K562 (cell line): Measurements from ENCODE around the gene EIF1. TPM values are rescaled to one million over a fixed set of nuclear protein-coding genes. Genes with fewer than 3 reads are reported as not detected.

Source experiments
- ATAC-seq: fragments of 200-7000 bp; cut with Tn5 transposase; 3 replicates; pipeline ENCODE4 v1.9.1; 2020; ENCODE audit warnings: moderate library complexity
- BruUV-seq: library from RNA; stranded (reverse); fragments of 400-500 nt; replicated peaks from 2 replicates; lab custom pipeline; 2021; lab: Mats Ljungman, UMichigan
- CTCF ChIA-PET: fragments of 300-600 bp; formaldehyde crosslinking; extraction: SDS; loops from one replicate; lab custom pipeline; 2021; ENCODE audit warnings: low intra/inter-chr PET ratio; lab: Yijun Ruan, JAX
- POLR2A ChIA-PET: fragments of 300-600, 350-650 bp; sonication (Branson Sonifier 250); formaldehyde crosslinking; extraction: SDS; loops from one replicate; lab custom pipeline; 2021; ENCODE audit warnings: antibody characterized with exemption, inconsistent platforms; lab: Yijun Ruan, JAX
- DNase-seq, 4 experiments: peaks; one replicate each; pipeline versions ENCODE4 v3.0.0 to v3.0.0-alpha.2; 2011 to 2018; ENCODE audit warnings: low spot score in 3 of 4, mixed read lengths in 3 of 4; ENCODE audit errors: extremely low read depth in 1 of 4
- FAIRE-seq: peaks from 2 replicates; lab custom pipeline; 2011; peaks lifted over from hg19 to GRCh38; lab: Jason Lieb, UNC
- H2AFZ ChIP-seq: 2 replicates; pipeline ENCODE4 v1.6.0; 2011; ENCODE audit warnings: low read depth, low read length, control low read depth, inconsistent platforms
- H3K27ac ChIP-seq: fragments of 200-600 bp; 3 replicates; pipeline ENCODE4 v1.8.0; 2011; ENCODE audit warnings: low read depth, mild to moderate bottlenecking, control low read depth, inconsistent platforms, low read length, moderate library complexity, mixed read lengths; ENCODE audit errors: extremely low read depth
- H3K27me3 ChIP-seq, 2 experiments: fragments of 300-600 bp in 1 of 2; 2 replicates in 1 of 2; 3 replicates in 1 of 2; pipeline versions ENCODE4 v1.6.0 to v1.8.0; 2011; ENCODE audit warnings: inconsistent platforms in 2 of 2, low read length in 2 of 2, mild to moderate bottlenecking in 1 of 2, mixed read lengths in 1 of 2, moderate library complexity in 1 of 2; ENCODE audit not compliant: control insufficient read depth in 2 of 2, insufficient read depth in 2 of 2
- H3K36me3 ChIP-seq: fragments of 300-600 bp; 3 replicates; pipeline ENCODE4 v1.8.0; 2011; ENCODE audit warnings: mild to moderate bottlenecking, low read length, inconsistent platforms; ENCODE audit not compliant: control insufficient read depth, insufficient read depth
- H3K4me1 ChIP-seq, 2 experiments: fragments of 200-600 bp in 1 of 2; replicated peaks in 1 of 2; 2 replicates in 1 of 2; 3 replicates in 1 of 2; pipeline versions ENCODE4 v1.5.1 to v1.8.0; 2011; ENCODE audit warnings: inconsistent platforms in 2 of 2, low read length in 2 of 2, mild to moderate bottlenecking in 1 of 2, mixed read lengths in 1 of 2, moderate library complexity in 1 of 2; ENCODE audit not compliant: control insufficient read depth in 2 of 2, insufficient read depth in 2 of 2
- H3K4me2 ChIP-seq: 2 replicates; pipeline ENCODE4 v1.6.1; 2011; ENCODE audit warnings: low read length, control low read depth, inconsistent platforms, mixed read lengths; ENCODE audit not compliant: insufficient read depth
- H3K4me3 ChIP-seq: fragments of 200-600 bp; sonication (generic), shearing (Covaris generic); 2 replicates; pipeline ENCODE4 v1.5.1; 2016; ENCODE audit warnings: control low read depth, inconsistent platforms
- H3K79me2 ChIP-seq: fragments of 200-600 bp; 3 replicates; pipeline ENCODE4 v1.8.0; 2011; ENCODE audit warnings: low read length, inconsistent platforms; ENCODE audit not compliant: control insufficient read depth, insufficient read depth
- H3K9ac ChIP-seq, 2 experiments: 2 replicates each; pipeline versions ENCODE4 v1.6.0 to v1.6.1; 2011; ENCODE audit warnings: low read depth in 2 of 2, low read length in 2 of 2, control low read depth in 1 of 2, inconsistent platforms in 1 of 2, mild to moderate bottlenecking in 1 of 2, mixed read lengths in 1 of 2; ENCODE audit not compliant: insufficient read depth in 1 of 2
- H3K9me1 ChIP-seq: one replicate; pipeline ENCODE4 v1.6.0; 2011; ENCODE audit warnings: inconsistent platforms, mild to moderate bottlenecking, low read length, moderate library complexity; ENCODE audit not compliant: control insufficient read depth, insufficient read depth
- H3K9me3 ChIP-seq: replicated peaks from 2 replicates; pipeline ENCODE4 v1.5.1; 2011; ENCODE audit warnings: low read depth, low read length, inconsistent platforms; ENCODE audit not compliant: control insufficient read depth, insufficient read depth
- H4K20me1 ChIP-seq: replicated peaks from 2 replicates; pipeline ENCODE4 v1.6.1; 2011; ENCODE audit warnings: low read length, inconsistent platforms, mixed read lengths; ENCODE audit not compliant: control insufficient read depth, insufficient read depth
- CHD4 ChIP-seq: fragments of 200-600 bp; sonication (generic); IDR thresholded peaks from 3 replicates; pipeline ENCODE4 v1.6.1; 2012; ENCODE audit warnings: low read depth, mild to moderate bottlenecking, mixed read lengths, low read length, inconsistent platforms; ENCODE audit not compliant: insufficient read depth, insufficient replicate concordance, poor library complexity, severe bottlenecking
- E4F1 ChIP-seq: fragments of 250-450 bp; sonication (Bioruptor Pico); IDR thresholded peaks from 2 replicates; pipeline ENCODE4 v1.5.0; 2021; ENCODE audit warnings: mild to moderate bottlenecking, borderline replicate concordance
- GABPB1 ChIP-seq: sonication (generic); formaldehyde crosslinking; IDR thresholded peaks from 2 replicates; pipeline ENCODE4 v1.8.0; 2022; ENCODE audit warnings: mild to moderate bottlenecking, missing genetic modification reagents
- HCFC1 ChIP-seq: IDR thresholded peaks from 2 replicates; pipeline ENCODE4 v1.6.1; 2012; ENCODE audit warnings: low read depth, low read length, improper control_type of control experiment
- REST ChIP-seq, 2 experiments: fragments of 450-650 bp; formaldehyde crosslinking in 1 of 2; IDR thresholded peaks; 2 replicates each; pipeline versions ENCODE4 v1.4.0 to v1.6.1; 2014 to 2020; ENCODE audit warnings: mild to moderate bottlenecking in 2 of 2, borderline replicate concordance in 1 of 2, low read depth in 1 of 2
- RFX1 ChIP-seq: fragments of 450-650 bp; IDR thresholded peaks from 2 replicates; pipeline ENCODE4 v1.6.1; 2016; ENCODE audit warnings: mild to moderate bottlenecking, moderate library complexity
- SPI1 ChIP-seq: IDR thresholded peaks from 2 replicates; pipeline ENCODE4 v1.6.1; 2011; ENCODE audit warnings: low read depth, low read length, control low read depth, borderline replicate concordance
- ZEB2 ChIP-seq: fragments of 450-650 bp; IDR thresholded peaks from 2 replicates; pipeline ENCODE4 v1.6.1; 2016
- ZNF165 ChIP-seq: fragments of 250-450 bp; sonication (Bioruptor Pico); IDR thresholded peaks from 2 replicates; pipeline ENCODE4 v1.4.0; 2020; ENCODE audit warnings: borderline replicate concordance
- ZNF253 ChIP-seq: fragments of 250-450 bp; sonication (Bioruptor Pico); conservative IDR thresholded peaks from 2 replicates; pipeline ENCODE4 v1.6.1; 2021; ENCODE audit warnings: mild to moderate bottlenecking
- WGBS: fragments of 100-300 bp; shearing (Covaris generic); methylation state at CpG from one replicate; pipeline ENCODE4 v1.1.6; 2016; ENCODE audit warnings: low coverage, mixed read lengths; ENCODE audit not compliant: insufficient coverage; ENCODE audit errors: missing lambda C conversion rate; 5-methylcytosine and 5-hydroxymethylcytosine counted together
- in situ Hi-C: fragments of 300-500 bp; cut with MboI; formaldehyde crosslinking; loops from 4 replicates; pipeline ENCODE4 v1.15.0; 2018; ENCODE audit warnings: inconsistent platforms, mixed read lengths
- intact Hi-C: fragments of 100-400 bp; cut with micrococcal nuclease; formaldehyde crosslinking; loops from 2 replicates; pipeline ENCODE4 v1.14.2; 2022
- polyA plus RNA-seq, 8 experiments: library from polyadenylated mRNA; depleted of rRNA in 4 of 8; stranded (reverse) in 5 of 8; unstranded in 3 of 8; fragments of >200 nt; fragmentation: Nextera tagmentation in 2 of 8; fragmentation: Illumina TruSeq in 1 of 8; extraction: Ambion mirVana in 2 of 8; extraction: Trizol in 1 of 8; gene quantifications; 2 replicates each; pipeline versions ENCODE4 v1.2.1 to v1.2.3, GENCODE V29; 2011 to 2014; ENCODE audit warnings: inconsistent platforms in 1 of 8, missing spikeins in 1 of 8
- total RNA-seq, 7 experiments: library from RNA; depleted of rRNA in 6 of 7; stranded (reverse); fragments of >200 nt in 6 of 7; fragmentation: Illumina TruSeq in 2 of 7; extraction: Trizol in 2 of 7; gene quantifications; 2 replicates each; pipeline versions ENCODE4 v1.2.1 to v1.2.3, GENCODE V29; 2011 to 2021; ENCODE audit warnings: low replicate concordance in 1 of 7

Gene EIF1
- total and polyA plus RNA-seq, 9 of the 15 experiments (the other 6 are each of a cell fraction or from before 2014, with no cell fraction given) = 67.0 to 1,204 (median 320) TPM

GRCh38 chr17:41705271-41705991, 16.7 kb downstream of the EIF1 start:
- no peak overlapping the region for H3K27ac ChIP-seq
- in situ Hi-C loops (no loop called here), intact Hi-C loops (no loop called here)
- H3K27me3 ChIP-seq = peaks cover 0 to under 1% of the 10 kb centered on the region in 2 experiments; a peak in 2 of 5 replicates
- POLR2A ChIA-PET = interaction anchor here (0.6 to 12.4 kb wide), 4 partner anchors 9 to 27 kb away, joined by 3 to 174 read pairs (median 14); partner anchors contain the start of gene EIF1
- H3K4me1 ChIP-seq = no peaks in the 10 kb centered on the region; a peak in 3 of 5 replicates
- BruUV-seq = no TSS peak
- H3K9ac ChIP-seq = peak overlapping the region in 1 of 2 experiments; percentile 77; a peak in 2 of 4 replicates
- H3K4me2 ChIP-seq = no peak overlapping the region
- DNase-seq = no peak
- no peaks in the 10 kb centered on the region for H3K36me3 ChIP-seq
- CTCF ChIA-PET = interaction anchor here (0.6 kb wide), 1 partner anchor 102 kb away, joined by 4 read pairs; no protein-coding TSS in a partner anchor
- H3K4me3 ChIP-seq = no peak overlapping the region
- H2AFZ ChIP-seq = no peak overlapping the region
- no peaks in the 10 kb centered on the region for H3K9me1 ChIP-seq
- H3K9me3 ChIP-seq = no peaks in the 10 kb centered on the region
- no peaks in the 10 kb centered on the region for H3K79me2 ChIP-seq
- H4K20me1 ChIP-seq = no peaks in the 10 kb centered on the region
- FAIRE-seq = no peak
- WGBS = 38% methylated on average over 13 of the region's 13 CpGs
- peak; percentile 62 for ATAC-seq
- no peak for TF ChIP-seq CHD4
- no peak for TF ChIP-seq REST (IDR thresholded peaks at IDR 0.05; ENCODE audit: borderline replicate concordance)
- TF ChIP-seq REST (CRISPR knock-in tag; IDR thresholded peaks at IDR 0.05; ENCODE audit: low read depth) = no peak
- TF ChIP-seq GABPB1 (CRISPR knock-in tag) = no peak
- no peak for TF ChIP-seq ZNF165 (CRISPR knock-in tag)
- TF ChIP-seq HCFC1 = no peak
- no peak for TF ChIP-seq SPI1
- TF ChIP-seq RFX1 = peak; percentile 25; the same call in 1 of the 2 replicates
- no peak for TF ChIP-seq ZEB2
- no peak for TF ChIP-seq E4F1 (CRISPR knock-in tag)
- no peak for TF ChIP-seq ZNF253 (CRISPR knock-in tag)
